Stomach (tissue), 4 donors: ENCODE measurements around the gene PARP11.

Source experiments
- POLR2AphosphoS5 ChIP-seq, 3 donors: sonication (generic); formaldehyde crosslinking; IDR thresholded peaks; one replicate each; pipeline ENCODE4 v1.6.1; 2016; ENCODE audit warnings: antibody characterized with exemption in 3 of 3
- TF ChIP-seq, protein P1 (sequence below), 7 experiments: fragments of 450-650 bp in 4 of 7; fragments of 200-600 bp in 3 of 7; sonication (generic) in 3 of 7; IDR thresholded peaks; one replicate each; pipeline ENCODE4 v1.5.1; 2016 to 2019; ENCODE audit warnings: antibody characterized with exemption in 7 of 7, control low read depth in 2 of 7, mild to moderate bottlenecking in 1 of 7

DNA sequence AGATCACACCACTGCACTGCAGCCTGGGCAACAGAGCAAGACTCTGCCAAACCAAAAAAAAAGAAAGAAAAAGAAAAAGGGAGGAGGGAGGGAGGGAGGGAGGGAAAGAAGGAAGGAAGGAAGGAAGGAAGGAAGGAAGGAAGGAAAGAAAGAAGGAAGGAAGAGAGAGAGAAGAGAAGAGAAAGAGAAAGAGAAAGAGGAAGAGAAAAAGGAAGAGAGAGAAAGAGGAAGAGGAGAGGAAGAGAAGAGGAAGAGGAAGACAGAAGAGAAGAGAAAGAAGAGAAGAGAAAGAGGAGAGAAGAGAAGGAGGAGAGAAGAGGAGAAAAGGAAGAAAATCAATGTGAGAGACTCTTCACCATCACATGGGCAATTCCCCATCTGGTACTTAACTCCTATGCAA is 62.7 kb downstream of the PARP11 start:
- TF ChIP-seq, protein P1, sequence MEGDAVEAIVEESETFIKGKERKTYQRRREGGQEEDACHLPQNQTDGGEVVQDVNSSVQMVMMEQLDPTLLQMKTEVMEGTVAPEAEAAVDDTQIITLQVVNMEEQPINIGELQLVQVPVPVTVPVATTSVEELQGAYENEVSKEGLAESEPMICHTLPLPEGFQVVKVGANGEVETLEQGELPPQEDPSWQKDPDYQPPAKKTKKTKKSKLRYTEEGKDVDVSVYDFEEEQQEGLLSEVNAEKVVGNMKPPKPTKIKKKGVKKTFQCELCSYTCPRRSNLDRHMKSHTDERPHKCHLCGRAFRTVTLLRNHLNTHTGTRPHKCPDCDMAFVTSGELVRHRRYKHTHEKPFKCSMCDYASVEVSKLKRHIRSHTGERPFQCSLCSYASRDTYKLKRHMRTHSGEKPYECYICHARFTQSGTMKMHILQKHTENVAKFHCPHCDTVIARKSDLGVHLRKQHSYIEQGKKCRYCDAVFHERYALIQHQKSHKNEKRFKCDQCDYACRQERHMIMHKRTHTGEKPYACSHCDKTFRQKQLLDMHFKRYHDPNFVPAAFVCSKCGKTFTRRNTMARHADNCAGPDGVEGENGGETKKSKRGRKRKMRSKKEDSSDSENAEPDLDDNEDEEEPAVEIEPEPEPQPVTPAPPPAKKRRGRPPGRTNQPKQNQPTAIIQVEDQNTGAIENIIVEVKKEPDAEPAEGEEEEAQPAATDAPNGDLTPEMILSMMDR (IDR thresholded peaks at IDR 0.05), result no peak
- TF ChIP-seq POLR2AphosphoS5 (IDR thresholded peaks at IDR 0.05), result no peak
